H1 (cell line): ENCODE data around the gene BEX3.

Experiments used
- ATF2 ChIP-seq: IDR thresholded peaks from 2 replicates; pipeline ENCODE4 v1.6.1; 2012; ENCODE audit warnings: low read length, inconsistent platforms
- BACH1 ChIP-seq: IDR thresholded peaks from 2 replicates; pipeline ENCODE4 v1.6.1; 2012; ENCODE audit warnings: low read length, improper control_type of control experiment
- GTF2F1 ChIP-seq: IDR thresholded peaks from 2 replicates; pipeline ENCODE4 v1.6.1; 2012; ENCODE audit warnings: low read depth, low read length, improper control_type of control experiment, borderline replicate concordance
- POLR2AphosphoS5 ChIP-seq: IDR thresholded peaks from 2 replicates; pipeline ENCODE4 v1.6.1; 2011; ENCODE audit warnings: low read depth, low read length
- SIN3A ChIP-seq, 2 experiments: IDR thresholded peaks in 1 of 2; conservative IDR thresholded peaks in 1 of 2; 2 replicates each; pipeline ENCODE4 v1.6.1; 2011 to 2012; ENCODE audit warnings: low read length in 2 of 2, improper control_type of control experiment in 1 of 2, low read depth in 1 of 2, mild to moderate bottlenecking in 1 of 2
- TF ChIP-seq, protein P1 (sequence below), 3 experiments: IDR thresholded peaks; 1 replicate in 2 of 3; 2 replicates in 1 of 3; pipeline versions ENCODE4 v1.5.1 to v1.6.1; 2011; ENCODE audit warnings: low read length in 3 of 3, mild to moderate bottlenecking in 3 of 3, inconsistent platforms in 2 of 3, low read depth in 1 of 3, moderate library complexity in 1 of 3; ENCODE audit not compliant: insufficient read depth in 1 of 3; ENCODE audit errors: control extremely low read depth in 1 of 3

DNA sequence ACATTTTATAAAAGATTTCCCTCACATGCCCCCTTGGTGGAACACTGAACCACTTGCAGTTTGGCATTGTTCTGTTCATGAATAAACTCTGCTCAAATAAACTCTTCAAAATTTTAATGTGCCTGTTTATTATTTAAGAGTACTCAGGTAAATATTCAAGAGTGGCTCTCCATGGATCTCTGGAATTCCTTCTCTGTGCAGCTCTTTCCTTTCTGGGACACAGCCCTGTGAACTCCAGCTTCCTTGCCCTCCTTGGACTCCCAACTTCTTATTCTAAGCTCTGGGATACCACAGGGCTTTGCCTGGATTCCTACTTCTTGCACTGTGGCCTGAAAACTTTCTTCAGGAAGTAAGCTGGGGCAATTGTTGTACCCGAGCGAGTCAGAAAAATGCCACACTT lies 8.3 kb downstream of the BEX3 start:
- TF ChIP-seq BACH1 = no peak
- no peak for TF ChIP-seq POLR2AphosphoS5
- TF ChIP-seq ATF2 = no peak
- TF ChIP-seq SIN3A (conservative IDR thresholded peaks at IDR 0.05 in 1 of 2, IDR thresholded peaks at IDR 0.05 in 1 of 2; ENCODE audit: low read depth in 1 of 2, low read length in 2 of 2) = no peak
- TF ChIP-seq, protein P1, sequence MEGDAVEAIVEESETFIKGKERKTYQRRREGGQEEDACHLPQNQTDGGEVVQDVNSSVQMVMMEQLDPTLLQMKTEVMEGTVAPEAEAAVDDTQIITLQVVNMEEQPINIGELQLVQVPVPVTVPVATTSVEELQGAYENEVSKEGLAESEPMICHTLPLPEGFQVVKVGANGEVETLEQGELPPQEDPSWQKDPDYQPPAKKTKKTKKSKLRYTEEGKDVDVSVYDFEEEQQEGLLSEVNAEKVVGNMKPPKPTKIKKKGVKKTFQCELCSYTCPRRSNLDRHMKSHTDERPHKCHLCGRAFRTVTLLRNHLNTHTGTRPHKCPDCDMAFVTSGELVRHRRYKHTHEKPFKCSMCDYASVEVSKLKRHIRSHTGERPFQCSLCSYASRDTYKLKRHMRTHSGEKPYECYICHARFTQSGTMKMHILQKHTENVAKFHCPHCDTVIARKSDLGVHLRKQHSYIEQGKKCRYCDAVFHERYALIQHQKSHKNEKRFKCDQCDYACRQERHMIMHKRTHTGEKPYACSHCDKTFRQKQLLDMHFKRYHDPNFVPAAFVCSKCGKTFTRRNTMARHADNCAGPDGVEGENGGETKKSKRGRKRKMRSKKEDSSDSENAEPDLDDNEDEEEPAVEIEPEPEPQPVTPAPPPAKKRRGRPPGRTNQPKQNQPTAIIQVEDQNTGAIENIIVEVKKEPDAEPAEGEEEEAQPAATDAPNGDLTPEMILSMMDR (IDR thresholded peaks at IDR 0.05; ENCODE audit: control extremely low read depth in 1 of 3, insufficient read depth in 1 of 3, low read depth in 1 of 3, low read length in 3 of 3) = no peak
- TF ChIP-seq GTF2F1 = no peak
